BJ (cell line): ENCODE measurements around the gene CP. TPM values are rescaled to one million over a fixed set of nuclear protein-coding genes. Genes with fewer than 3 reads are reported as not detected.

Experiments
- CTCF ChIA-PET: fragments of 350-600 bp; formaldehyde crosslinking; extraction: SDS; loops from one replicate; lab custom pipeline; 2021; ENCODE audit warnings: antibody characterized with exemption, inconsistent platforms; lab: Yijun Ruan, JAX
- POLR2A ChIA-PET: fragments of 300-600 bp; sonication (Branson Sonifier 250); formaldehyde crosslinking; extraction: SDS; loops from one replicate; lab custom pipeline; 2021; ENCODE audit warnings: antibody characterized with exemption; lab: Charles Lee
- DNase-seq: peaks from one replicate; pipeline ENCODE4 v3.0.0-alpha.2; 2011; ENCODE audit warnings: low read depth
- H3K27me3 ChIP-seq: 2 replicates; pipeline ENCODE4 v1.6.0; 2011; ENCODE audit warnings: low read length; ENCODE audit not compliant: control insufficient read depth, insufficient read depth
- H3K36me3 ChIP-seq: 2 replicates; pipeline ENCODE4 v1.5.1; 2011; ENCODE audit warnings: low read length; ENCODE audit not compliant: control insufficient read depth, insufficient read depth
- H3K4me3 ChIP-seq: 2 replicates; pipeline ENCODE4 v1.5.1; 2011; ENCODE audit warnings: low read depth, mild to moderate bottlenecking, control low read depth, low read length
- polyA plus RNA-seq: library from polyadenylated mRNA; depleted of rRNA; stranded (reverse); fragments of >200 nt; gene quantifications from 2 replicates; pipeline ENCODE4 v1.2.3, GENCODE V29; 2011
- TF ChIP-seq, protein P1 (sequence below): IDR thresholded peaks from 2 replicates; pipeline ENCODE4 v1.5.1; 2011; ENCODE audit warnings: low read depth, mild to moderate bottlenecking, control low read depth, inconsistent platforms, low read length, moderate library complexity; ENCODE audit not compliant: insufficient read depth

The CP gene
- polyA plus RNA-seq, 1 experiment: not detected

DNA sequence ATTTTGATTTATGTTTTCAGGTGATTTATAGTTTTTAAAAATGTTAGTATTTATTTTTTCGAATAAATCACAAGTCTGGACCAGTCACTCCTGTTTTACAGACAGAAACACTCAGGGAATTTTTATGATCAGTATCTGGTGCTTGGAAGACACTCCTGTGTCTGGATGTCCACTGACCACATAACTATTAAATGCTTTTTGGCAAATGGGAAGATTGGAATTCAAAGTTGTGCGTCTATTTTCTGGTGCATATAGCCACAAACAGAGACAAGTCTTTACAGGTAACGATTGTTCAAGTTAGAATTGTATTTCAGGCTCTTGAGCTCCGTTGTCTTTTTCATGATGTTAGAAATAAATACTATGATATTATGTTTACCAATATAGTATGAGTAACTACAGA, 12.2 kb downstream of the CP start:
- CTCF ChIA-PET: interaction anchor here (1.2 kb wide), 1 partner anchor 13 kb away, joined by 4 read pairs; no protein-coding TSS in a partner anchor
- no peak overlapping the region for H3K4me3 ChIP-seq
- H3K27me3 ChIP-seq: no peaks in the 10 kb centered on the region
- no peaks in the 10 kb centered on the region for H3K36me3 ChIP-seq
- TF ChIP-seq, protein P1, sequence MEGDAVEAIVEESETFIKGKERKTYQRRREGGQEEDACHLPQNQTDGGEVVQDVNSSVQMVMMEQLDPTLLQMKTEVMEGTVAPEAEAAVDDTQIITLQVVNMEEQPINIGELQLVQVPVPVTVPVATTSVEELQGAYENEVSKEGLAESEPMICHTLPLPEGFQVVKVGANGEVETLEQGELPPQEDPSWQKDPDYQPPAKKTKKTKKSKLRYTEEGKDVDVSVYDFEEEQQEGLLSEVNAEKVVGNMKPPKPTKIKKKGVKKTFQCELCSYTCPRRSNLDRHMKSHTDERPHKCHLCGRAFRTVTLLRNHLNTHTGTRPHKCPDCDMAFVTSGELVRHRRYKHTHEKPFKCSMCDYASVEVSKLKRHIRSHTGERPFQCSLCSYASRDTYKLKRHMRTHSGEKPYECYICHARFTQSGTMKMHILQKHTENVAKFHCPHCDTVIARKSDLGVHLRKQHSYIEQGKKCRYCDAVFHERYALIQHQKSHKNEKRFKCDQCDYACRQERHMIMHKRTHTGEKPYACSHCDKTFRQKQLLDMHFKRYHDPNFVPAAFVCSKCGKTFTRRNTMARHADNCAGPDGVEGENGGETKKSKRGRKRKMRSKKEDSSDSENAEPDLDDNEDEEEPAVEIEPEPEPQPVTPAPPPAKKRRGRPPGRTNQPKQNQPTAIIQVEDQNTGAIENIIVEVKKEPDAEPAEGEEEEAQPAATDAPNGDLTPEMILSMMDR: no peak
- POLR2A ChIA-PET: no interaction called here
- no peak for DNase-seq

DNA sequence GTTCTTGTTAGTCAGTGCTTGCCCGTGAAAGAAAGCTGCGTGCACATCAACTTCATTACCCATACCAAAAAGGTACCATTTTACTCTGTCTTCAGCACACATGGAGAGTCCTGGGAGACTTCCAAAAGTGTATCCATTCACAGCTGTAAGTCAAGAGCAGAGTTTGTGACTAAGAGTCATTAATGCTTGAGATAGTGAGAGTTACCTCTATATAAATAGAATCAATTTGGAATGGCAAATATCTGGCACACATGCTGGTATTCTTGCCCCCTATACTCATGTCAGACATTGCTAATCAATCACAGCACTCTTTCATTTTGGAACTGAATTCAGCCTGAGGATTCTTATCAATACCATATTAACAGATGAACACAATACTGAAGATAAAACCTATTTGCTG, 14.2 kb downstream of the CP start:
- H3K27me3 ChIP-seq: no peaks in the 10 kb centered on the region
- ChIA-PET CTCF (interaction anchor here (0.6 to 1.2 kb wide), 3 partner anchors 11 to 70 kb away, joined by 3 to 4 read pairs (median 3); no protein-coding TSS in a partner anchor), POLR2A (no interaction called here)
- TF ChIP-seq, protein P1: no peak
- H3K4me3 ChIP-seq: no peak overlapping the region
- DNase-seq: no peak
- no peaks in the 10 kb centered on the region for H3K36me3 ChIP-seq

DNA sequence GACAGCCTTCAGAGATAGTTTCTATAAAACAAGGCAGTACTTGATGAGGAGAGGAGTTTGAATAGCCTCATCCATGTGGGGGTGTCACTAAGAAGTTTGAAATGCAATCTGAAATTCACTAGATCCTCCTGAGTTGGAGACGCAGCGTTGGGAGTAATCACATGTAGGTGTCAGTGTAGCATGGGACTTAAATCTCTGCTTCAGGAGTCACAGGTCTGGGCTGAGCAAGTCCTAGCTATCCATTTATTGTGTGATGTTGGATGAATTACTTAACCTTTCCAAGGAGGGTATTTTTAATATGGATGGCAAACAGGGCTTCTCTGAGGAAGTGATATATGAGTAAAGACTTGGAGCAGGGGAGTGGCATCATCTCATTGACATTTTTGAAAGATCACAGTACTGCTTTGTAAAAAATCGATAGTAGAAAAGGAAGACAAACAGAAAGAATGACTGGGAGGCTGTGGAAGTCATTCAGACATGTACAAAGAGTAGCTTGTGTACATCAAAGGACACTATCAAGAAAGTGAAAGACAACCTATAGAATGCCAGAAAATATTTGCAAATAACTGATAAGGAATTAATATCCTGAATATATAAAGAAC, 17.1 kb downstream of the CP start:
- ChIA-PET POLR2A (no interaction called here), CTCF (no interaction called here)
- Histone ChIP-seq H3K4me3 (no peak overlapping the region), H3K36me3 (no peaks in the 10 kb centered on the region), H3K27me3 (no peaks in the 10 kb centered on the region)
- TF ChIP-seq, protein P1: no peak
- no peak for DNase-seq

DNA sequence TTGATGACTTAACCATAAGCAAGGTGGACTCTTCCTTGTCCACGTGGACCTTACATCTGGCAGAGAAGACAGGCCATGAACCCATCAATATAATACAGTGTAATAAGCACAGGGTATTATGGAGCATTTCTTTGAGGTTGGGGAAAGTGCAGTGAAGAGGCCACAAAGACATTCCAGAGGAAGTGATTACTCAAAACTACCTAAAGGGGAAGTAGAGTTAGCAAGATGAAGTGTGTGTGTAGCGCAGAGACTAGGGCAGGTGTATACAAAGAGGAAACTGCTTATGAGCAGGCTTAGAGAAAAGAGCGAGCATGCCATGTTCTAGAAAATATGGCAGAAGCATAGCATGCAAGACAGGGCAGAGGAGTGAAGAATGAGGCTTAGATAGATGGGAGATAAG, 17.9 kb downstream of the CP start:
- H3K36me3 ChIP-seq: no peaks in the 10 kb centered on the region
- DNase-seq: no peak
- no peak overlapping the region for H3K4me3 ChIP-seq
- POLR2A ChIA-PET: no interaction called here
- CTCF ChIA-PET: interaction anchor here (1.2 kb wide), 1 partner anchor 9 kb away, joined by 3 read pairs; no protein-coding TSS in a partner anchor
- TF ChIP-seq, protein P1: no peak
- no peaks in the 10 kb centered on the region for H3K27me3 ChIP-seq

DNA sequence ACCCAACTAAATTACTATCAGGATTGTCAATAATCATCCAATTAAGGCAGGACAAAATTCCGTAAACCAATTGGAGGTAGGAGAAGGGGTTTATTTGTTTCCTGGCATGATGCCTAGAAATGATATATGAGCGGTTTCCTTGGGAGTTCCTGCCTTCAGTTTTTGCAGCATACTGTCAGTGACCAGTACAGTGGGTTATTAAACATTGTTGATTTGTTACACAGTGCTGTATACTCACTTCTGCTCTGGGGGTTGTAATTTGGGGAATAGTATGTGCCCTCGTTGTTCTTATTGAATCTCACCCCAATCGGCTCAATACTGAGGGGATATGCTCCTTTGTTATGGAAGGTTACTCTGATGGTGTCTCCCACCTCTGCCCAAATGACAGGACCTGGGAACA, 22.2 kb downstream of the CP start:
- Histone ChIP-seq H3K27me3 (no peaks in the 10 kb centered on the region), H3K4me3 (no peak overlapping the region), H3K36me3 (no peaks in the 10 kb centered on the region)
- DNase-seq: no peak
- ChIA-PET POLR2A (no interaction called here), CTCF (no interaction called here)
- TF ChIP-seq, protein P1: no peak
